ENCODE measurements around the gene DRC7. TPM values are rescaled to one million over a fixed set of nuclear protein-coding genes. Genes with fewer than 3 reads are reported as not detected.

Gene DRC7
- total RNA-seq, 4 donors from 2014 or later, result not detected

DNA sequence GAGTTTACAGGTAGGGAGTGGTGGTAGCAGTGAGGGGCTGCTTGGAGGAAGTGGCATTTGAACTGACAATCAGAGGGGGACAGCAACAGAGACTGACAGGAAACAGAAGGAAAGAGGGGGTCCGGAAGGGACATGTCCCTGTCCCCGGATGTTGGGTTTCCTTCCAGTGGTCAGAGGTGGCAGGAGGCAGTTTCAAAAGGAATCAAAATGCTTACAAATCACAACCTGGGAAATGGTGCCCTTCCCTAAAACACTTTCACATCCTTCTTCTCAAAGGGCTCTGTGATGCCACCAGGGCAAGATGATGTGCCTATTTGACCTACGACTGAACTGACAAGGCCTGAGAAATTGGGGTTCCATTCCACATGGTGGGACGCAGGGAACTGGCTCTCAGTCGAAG, 46.5 kb upstream of the DRC7 start:
- Histone ChIP-seq H3K27me3 (no peaks in the 10 kb centered on the region), H3K9me3 (no peaks in the 10 kb centered on the region), H3K4me1 (peaks cover 0 to 4% (median 3%) of the 10 kb centered on the region in 4 donors), H3K4me3 (no peak overlapping the region), H3K36me3 (peaks cover 0 to 9% (median 0%) of the 10 kb centered on the region in 3 donors), H3K27ac (peak overlapping the region in 3 of 4 donors; percentile 15 to 59 (median 42))
- no peak for DNase-seq
- TF ChIP-seq, protein P1, sequence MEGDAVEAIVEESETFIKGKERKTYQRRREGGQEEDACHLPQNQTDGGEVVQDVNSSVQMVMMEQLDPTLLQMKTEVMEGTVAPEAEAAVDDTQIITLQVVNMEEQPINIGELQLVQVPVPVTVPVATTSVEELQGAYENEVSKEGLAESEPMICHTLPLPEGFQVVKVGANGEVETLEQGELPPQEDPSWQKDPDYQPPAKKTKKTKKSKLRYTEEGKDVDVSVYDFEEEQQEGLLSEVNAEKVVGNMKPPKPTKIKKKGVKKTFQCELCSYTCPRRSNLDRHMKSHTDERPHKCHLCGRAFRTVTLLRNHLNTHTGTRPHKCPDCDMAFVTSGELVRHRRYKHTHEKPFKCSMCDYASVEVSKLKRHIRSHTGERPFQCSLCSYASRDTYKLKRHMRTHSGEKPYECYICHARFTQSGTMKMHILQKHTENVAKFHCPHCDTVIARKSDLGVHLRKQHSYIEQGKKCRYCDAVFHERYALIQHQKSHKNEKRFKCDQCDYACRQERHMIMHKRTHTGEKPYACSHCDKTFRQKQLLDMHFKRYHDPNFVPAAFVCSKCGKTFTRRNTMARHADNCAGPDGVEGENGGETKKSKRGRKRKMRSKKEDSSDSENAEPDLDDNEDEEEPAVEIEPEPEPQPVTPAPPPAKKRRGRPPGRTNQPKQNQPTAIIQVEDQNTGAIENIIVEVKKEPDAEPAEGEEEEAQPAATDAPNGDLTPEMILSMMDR (IDR thresholded peaks at IDR 0.05), result no peak
- no peak for TF ChIP-seq POLR2A (IDR thresholded peaks at IDR 0.05)

DNA sequence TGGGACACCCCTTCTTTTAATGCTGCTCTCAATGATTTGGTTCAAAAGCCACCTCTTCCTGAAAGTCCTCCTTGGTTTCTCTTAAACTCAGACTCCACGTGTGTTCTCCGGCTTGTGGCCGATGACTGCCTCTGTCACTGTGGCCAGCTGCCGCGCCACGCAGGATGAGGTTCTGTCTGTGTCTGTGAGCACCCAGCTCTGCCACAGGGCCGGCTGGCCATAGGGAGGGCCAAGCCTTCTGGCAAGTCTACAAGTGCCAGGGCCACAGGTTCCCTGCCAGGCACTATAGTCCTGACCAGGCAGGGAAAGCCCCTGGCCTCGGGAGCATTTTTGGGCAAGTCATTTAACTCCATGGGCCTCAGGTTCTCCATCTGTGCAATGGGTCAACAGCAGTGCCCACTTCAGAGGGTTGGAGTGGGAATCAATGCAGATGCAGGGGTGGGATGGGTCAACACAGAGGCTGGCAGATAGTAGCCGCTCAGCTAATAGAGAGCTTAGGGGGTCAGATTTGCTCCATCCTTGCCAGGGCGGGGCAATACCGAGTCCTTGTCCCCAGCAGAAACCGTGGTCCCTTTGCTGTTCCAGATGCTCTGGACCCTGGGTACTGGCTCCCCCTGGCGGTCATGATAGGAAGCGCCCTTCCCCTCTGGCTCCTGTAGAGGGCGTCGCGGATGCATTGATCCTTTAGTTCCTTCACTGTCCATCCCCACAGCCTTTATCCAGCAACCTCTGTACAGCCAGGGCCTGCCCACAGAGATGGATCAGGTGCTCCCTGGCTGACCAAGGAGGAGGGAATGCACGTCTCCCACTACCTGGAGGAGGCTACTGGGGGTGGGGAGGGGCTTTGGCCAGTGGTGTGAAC, 45.8 kb upstream of the DRC7 start:
- H3K4me3 ChIP-seq, result no peak overlapping the region
- peak overlapping the region in 3 of 4 donors; percentile 15 to 59 (median 42) for H3K27ac ChIP-seq
- H3K4me1 ChIP-seq, result peaks cover 0 to 3% (median 1%) of the 10 kb centered on the region in 4 donors
- no peaks in the 10 kb centered on the region for H3K27me3 ChIP-seq
- peak in 1 of 2 donors; percentile 19 for TF ChIP-seq POLR2A (IDR thresholded peaks at IDR 0.05)
- TF ChIP-seq, protein P1 (IDR thresholded peaks at IDR 0.05), result peak; percentile 98 to 100 (median 100)
- H3K36me3 ChIP-seq, result peaks cover 0 to 9% (median 0%) of the 10 kb centered on the region in 3 donors
- peak; percentile 69 to 92 (median 87) for DNase-seq
- no peaks in the 10 kb centered on the region for H3K9me3 ChIP-seq

DNA sequence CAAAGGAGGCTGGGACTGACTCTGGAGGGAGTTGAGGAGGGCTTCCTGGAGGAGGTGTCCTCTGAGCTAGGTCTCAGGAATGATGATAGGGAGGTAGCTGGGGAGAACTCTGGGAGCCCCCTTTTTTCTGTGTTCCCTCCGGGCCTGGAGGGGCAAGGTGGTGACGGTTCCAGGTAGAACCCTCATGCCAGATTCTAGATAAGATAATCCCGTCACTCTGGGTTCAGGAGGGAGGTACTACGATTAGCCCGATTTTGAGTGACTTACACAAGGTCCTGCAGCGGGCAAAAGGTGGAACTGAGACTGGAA, 45.2 kb upstream of the DRC7 start:
- H3K4me3 ChIP-seq, result no peak overlapping the region
- no peak overlapping the region for H3K27ac ChIP-seq
- no peak for TF ChIP-seq POLR2A (IDR thresholded peaks at IDR 0.05)
- TF ChIP-seq, protein P1 (IDR thresholded peaks at IDR 0.05), result no peak
- peaks cover 0 to 3% (median 1%) of the 10 kb centered on the region in 4 donors for H3K4me1 ChIP-seq
- H3K27me3 ChIP-seq, result no peaks in the 10 kb centered on the region
- no peaks in the 10 kb centered on the region for H3K9me3 ChIP-seq
- DNase-seq, result no peak
- H3K36me3 ChIP-seq, result peaks cover 0 to 9% (median 0%) of the 10 kb centered on the region in 3 donors

DNA sequence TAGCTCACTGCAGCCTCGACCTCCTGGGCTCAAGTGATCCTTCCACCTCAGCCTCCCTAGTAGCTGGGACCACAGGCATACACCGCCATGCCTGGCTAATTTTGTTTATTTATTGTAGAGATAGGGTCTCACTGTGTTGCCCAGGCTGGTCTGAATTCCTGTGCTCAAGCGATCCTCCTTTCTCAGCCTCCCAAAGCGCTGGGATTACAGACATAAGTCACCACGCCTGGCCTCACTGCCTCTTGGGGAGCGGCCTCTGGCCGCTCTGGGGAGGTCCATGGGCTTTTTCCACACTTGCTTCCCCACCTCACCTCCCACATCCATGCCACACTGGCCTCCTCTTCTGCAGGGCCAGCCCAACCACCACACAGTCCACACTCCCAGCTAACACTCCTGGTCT, 44.8 kb upstream of the DRC7 start:
- no peak for DNase-seq
- Histone ChIP-seq H3K36me3 (peaks cover 0 to 9% (median 0%) of the 10 kb centered on the region in 3 donors), H3K27me3 (no peaks in the 10 kb centered on the region), H3K4me3 (no peak overlapping the region), H3K4me1 (peaks cover 0 to 3% (median 1%) of the 10 kb centered on the region in 4 donors), H3K27ac (no peak overlapping the region), H3K9me3 (no peaks in the 10 kb centered on the region)
- TF ChIP-seq POLR2A (IDR thresholded peaks at IDR 0.05), result no peak
- TF ChIP-seq, protein P1 (IDR thresholded peaks at IDR 0.05), result no peak

DNA sequence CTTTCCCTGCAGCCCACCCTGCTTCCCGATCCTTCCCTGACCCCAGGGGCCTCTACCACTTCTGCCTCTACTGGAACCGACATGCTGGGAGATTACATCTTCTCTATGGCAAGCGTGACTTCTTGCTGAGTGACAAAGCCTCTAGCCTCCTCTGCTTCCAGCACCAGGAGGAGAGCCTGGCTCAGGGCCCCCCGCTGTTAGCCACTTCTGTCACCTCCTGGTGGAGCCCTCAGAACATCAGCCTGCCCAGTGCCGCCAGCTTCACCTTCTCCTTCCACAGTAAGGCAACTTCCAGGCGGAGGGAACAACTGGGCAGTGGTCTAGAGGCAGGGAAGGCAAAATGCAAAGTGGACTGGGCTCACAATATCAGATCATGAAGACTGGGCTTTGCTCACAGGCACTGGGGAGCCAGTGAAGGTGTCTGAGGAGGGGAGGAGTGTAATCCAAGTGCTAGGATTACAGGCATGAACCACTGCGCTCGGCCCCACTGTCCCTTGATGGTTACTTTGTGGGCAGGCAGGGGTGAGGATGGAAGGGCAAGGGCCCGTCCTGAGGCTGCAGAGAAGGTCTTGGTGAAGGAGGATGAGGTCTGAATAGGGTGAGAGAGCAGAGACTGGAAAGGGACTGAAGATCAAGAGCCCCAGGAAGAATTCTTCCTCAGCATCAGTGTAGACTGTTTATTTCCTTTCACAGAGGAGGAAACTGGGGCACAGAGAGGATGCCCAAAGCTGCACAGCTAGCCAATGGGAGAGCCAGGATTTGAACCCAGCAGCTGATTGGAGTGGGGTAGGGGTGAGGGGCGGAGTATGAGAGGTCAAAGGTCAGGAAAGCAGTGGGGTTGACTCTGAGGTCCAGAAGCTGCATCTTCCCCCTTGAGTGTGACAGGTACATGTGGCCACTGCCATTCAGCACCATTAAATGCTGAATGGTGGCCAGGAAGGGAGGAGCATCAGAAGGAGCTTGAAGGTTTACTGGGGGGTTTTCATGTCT, 43.0 kb upstream of the DRC7 start:
- DNase-seq, result no peak
- Histone ChIP-seq H3K4me3 (no peak overlapping the region), H3K27me3 (no peaks in the 10 kb centered on the region), H3K36me3 (peaks cover 0 to 9% (median 0%) of the 10 kb centered on the region in 3 donors), H3K9me3 (no peaks in the 10 kb centered on the region), H3K4me1 (peaks cover 0 to 3% (median 1%) of the 10 kb centered on the region in 4 donors), H3K27ac (no peak overlapping the region)
- TF ChIP-seq, protein P1 (IDR thresholded peaks at IDR 0.05), result no peak
- TF ChIP-seq POLR2A (IDR thresholded peaks at IDR 0.05), result no peak

Measured in Peyer's patch (tissue), 4 donors.